Measurements from ENCODE around the gene DDX24. TPM values are rescaled to one million over a fixed set of nuclear protein-coding genes. Genes with fewer than 3 reads are reported as not detected.

DDX24 gene
- total and polyA plus RNA-seq, 9 of the 15 experiments (the other 6 are each of a cell fraction or from before 2014, with no cell fraction given): 82.4 to 175 (median 122) TPM

DNA sequence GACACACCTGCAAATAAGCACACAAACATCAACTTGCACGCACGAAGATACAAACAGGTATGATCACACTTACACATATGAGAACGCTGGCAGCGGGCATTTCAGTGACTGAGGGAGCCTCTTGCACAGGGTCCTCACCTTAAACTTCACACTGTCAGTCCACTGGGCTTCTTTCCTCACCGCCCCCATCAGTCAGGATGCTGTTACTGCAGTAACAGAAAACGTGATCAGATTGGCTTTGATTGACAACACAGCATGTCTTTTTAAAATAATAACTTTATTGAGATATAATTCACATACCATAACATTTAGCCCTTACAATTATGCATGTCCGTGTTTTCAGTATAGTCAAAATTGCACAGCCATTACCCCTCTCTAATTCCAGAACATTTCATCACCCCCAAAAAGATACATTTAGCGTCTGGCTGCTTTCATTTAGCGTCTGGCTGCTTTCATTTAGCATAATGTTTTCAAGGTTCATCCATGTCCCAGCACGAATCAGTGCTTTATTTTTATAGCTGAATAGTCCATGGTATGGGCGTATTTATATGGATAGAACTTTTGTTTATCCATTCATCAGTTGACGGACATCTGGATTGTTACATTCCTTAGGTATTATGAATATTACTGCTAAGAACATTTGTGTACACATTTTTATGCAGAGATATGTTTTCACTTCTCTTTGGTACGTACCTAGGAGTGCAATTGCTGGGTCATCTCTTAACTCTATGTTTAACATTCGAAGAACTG lies 75.5 kb downstream of the DDX24 start (continued):
- TF ChIP-seq MEIS2 (IDR thresholded peaks at IDR 0.05; ENCODE audit: partially characterized antibody): peak; percentile 10
- peak; percentile 37; the same call in 1 of the 2 replicates for TF ChIP-seq BHLHE40 (IDR thresholded peaks at IDR 0.05; ENCODE audit: low read length)
- TF ChIP-seq, protein P1, sequence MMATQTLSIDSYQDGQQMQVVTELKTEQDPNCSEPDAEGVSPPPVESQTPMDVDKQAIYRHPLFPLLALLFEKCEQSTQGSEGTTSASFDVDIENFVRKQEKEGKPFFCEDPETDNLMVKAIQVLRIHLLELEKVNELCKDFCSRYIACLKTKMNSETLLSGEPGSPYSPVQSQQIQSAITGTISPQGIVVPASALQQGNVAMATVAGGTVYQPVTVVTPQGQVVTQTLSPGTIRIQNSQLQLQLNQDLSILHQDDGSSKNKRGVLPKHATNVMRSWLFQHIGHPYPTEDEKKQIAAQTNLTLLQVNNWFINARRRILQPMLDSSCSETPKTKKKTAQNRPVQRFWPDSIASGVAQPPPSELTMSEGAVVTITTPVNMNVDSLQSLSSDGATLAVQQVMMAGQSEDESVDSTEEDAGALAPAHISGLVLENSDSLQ (IDR thresholded peaks at IDR 0.05): peak; percentile 63; the same call in 1 of the 2 replicates
- TF ChIP-seq KLF6 (CRISPR knock-in tag; IDR thresholded peaks at IDR 0.05; ENCODE audit: borderline replicate concordance): no peak
- no peak for TF ChIP-seq NR2C1 (IDR thresholded peaks at IDR 0.05)
- no peak for TF ChIP-seq NR2C1 (tag; IDR thresholded peaks at IDR 0.05)
- no peak for TF ChIP-seq NR2F6 (CRISPR knock-in tag; IDR thresholded peaks at IDR 0.05)

DNA sequence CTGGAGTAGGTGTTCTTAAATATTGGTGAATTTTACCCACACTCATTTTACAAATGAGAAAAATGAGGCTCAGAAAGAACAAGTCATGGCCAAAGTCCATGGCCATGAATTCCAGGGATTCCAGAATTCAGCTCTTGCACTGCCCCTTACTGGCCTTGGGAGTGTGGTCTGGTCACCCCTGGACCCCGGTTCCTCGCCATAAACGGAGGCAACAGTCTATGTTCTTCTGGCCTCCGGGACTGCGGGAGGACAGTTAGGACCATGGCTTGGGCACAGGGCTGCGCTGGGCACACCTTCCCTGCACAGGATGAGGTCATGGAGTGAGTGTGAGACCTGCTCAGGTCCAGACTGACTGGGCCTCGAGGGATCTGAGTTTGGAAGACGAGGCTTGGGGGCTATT lies 77.0 kb downstream of the DDX24 start:
- intact Hi-C loops (cut with micrococcal nuclease): loop anchor here (5.0 kb wide), 2 partner anchors 67 to 347 kb away; no protein-coding TSS in a partner anchor
- DNase-seq (ENCODE audit: extremely low read depth in 1 of 4, low spot score in 3 of 4): no peak
- 0% methylated on average over 8 of the region's 8 CpGs for WGBS (ENCODE audit: insufficient coverage, low coverage, missing lambda C conversion rate)
- H3K9me1 ChIP-seq (ENCODE audit: control insufficient read depth, insufficient read depth, low read length): no peaks in the 10 kb centered on the region
- ChIA-PET POLR2A (interaction anchor here (0.6 kb wide), 1 partner anchor 77 kb away, joined by 3 read pairs; the partner anchor contains the start of genes DDX24 and IFI27L1), CTCF (ENCODE audit: low intra/inter-chr PET ratio) (no interaction called here)
- ATAC-seq: no peak
- FAIRE-seq: no peak
- peaks cover 0 to 11% of the 10 kb centered on the region in 2 experiments; a peak in 2 of 5 replicates for H3K27me3 ChIP-seq (ENCODE audit: control insufficient read depth in 2 of 2, insufficient read depth in 2 of 2, low read length in 2 of 2)
- no peak overlapping the region for H3K9ac ChIP-seq (ENCODE audit: insufficient read depth in 1 of 2, low read depth in 2 of 2, low read length in 2 of 2)
- in situ Hi-C loops (cut with MboI): loop anchor here (5.0 kb wide), 1 partner anchor 62 kb away; no protein-coding TSS in a partner anchor
- no peaks in the 10 kb centered on the region for H3K36me3 ChIP-seq (ENCODE audit: control insufficient read depth, insufficient read depth, low read length)
- H3K4me2 ChIP-seq (ENCODE audit: insufficient read depth, low read length): no peak overlapping the region
- H3K4me3 ChIP-seq: no peak overlapping the region
- no peaks in the 10 kb centered on the region for H3K79me2 ChIP-seq (ENCODE audit: control insufficient read depth, insufficient read depth, low read length)
- peaks cover 5% of the 10 kb centered on the region; the same call in 1 of the 2 replicates for H4K20me1 ChIP-seq (replicated peaks; ENCODE audit: control insufficient read depth, insufficient read depth, low read length)
- H2AFZ ChIP-seq (ENCODE audit: low read depth, low read length): no peak overlapping the region
- no peaks in the 10 kb centered on the region for H3K9me3 ChIP-seq (replicated peaks; ENCODE audit: control insufficient read depth, insufficient read depth, low read depth, low read length)
- peaks cover 0 to 6% of the 10 kb centered on the region in 2 experiments; a peak in 2 of 5 replicates for H3K4me1 ChIP-seq (replicated peaks in 1 of 2; ENCODE audit: control insufficient read depth in 2 of 2, insufficient read depth in 2 of 2, low read length in 2 of 2)
- no TSS peak for BruUV-seq (replicated peaks)
- H3K27ac ChIP-seq (ENCODE audit: extremely low read depth, low read depth, low read length): no peak overlapping the region
- TF ChIP-seq ZNF551 (CRISPR knock-in tag; IDR thresholded peaks at IDR 0.05) (no peak), SRSF9 (IDR thresholded peaks at IDR 0.05; ENCODE audit: borderline replicate concordance, low read depth, low read length) (no peak), MCM7 (IDR thresholded peaks at IDR 0.05) (no peak), RBFOX2 (IDR thresholded peaks at IDR 0.05; ENCODE audit: low read depth, low read length) (no peak)
- TF ChIP-seq, protein P2, sequence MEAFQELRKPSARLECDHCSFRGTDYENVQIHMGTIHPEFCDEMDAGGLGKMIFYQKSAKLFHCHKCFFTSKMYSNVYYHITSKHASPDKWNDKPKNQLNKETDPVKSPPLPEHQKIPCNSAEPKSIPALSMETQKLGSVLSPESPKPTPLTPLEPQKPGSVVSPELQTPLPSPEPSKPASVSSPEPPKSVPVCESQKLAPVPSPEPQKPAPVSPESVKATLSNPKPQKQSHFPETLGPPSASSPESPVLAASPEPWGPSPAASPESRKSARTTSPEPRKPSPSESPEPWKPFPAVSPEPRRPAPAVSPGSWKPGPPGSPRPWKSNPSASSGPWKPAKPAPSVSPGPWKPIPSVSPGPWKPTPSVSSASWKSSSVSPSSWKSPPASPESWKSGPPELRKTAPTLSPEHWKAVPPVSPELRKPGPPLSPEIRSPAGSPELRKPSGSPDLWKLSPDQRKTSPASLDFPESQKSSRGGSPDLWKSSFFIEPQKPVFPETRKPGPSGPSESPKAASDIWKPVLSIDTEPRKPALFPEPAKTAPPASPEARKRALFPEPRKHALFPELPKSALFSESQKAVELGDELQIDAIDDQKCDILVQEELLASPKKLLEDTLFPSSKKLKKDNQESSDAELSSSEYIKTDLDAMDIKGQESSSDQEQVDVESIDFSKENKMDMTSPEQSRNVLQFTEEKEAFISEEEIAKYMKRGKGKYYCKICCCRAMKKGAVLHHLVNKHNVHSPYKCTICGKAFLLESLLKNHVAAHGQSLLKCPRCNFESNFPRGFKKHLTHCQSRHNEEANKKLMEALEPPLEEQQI (IDR thresholded peaks at IDR 0.05): no peak
- TF ChIP-seq, protein P3, sequence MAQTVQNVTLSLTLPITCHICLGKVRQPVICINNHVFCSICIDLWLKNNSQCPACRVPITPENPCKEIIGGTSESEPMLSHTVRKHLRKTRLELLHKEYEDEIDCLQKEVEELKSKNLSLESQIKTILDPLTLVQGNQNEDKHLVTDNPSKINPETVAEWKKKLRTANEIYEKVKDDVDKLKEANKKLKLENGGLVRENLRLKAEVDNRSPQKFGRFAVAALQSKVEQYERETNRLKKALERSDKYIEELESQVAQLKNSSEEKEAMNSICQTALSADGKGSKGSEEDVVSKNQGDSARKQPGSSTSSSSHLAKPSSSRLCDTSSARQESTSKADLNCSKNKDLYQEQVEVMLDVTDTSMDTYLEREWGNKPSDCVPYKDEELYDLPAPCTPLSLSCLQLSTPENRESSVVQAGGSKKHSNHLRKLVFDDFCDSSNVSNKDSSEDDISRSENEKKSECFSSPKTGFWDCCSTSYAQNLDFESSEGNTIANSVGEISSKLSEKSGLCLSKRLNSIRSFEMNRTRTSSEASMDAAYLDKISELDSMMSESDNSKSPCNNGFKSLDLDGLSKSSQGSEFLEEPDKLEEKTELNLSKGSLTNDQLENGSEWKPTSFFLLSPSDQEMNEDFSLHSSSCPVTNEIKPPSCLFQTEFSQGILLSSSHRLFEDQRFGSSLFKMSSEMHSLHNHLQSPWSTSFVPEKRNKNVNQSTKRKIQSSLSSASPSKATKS (CRISPR knock-in tag; IDR thresholded peaks at IDR 0.05): no peak
